Effector CD4-positive, alpha-beta T cell (primary cell): Measurements from ENCODE around the gene UBE2G2.

Experiments used
- DNase-seq: peaks from one replicate; pipeline ENCODE4 v3.0.0-alpha.2; 2020

Gene UBE2G2

GRCh38 chr21:44723177-44724131 is 78.2 kb downstream of the UBE2G2 start:
- no peak for DNase-seq

DNA sequence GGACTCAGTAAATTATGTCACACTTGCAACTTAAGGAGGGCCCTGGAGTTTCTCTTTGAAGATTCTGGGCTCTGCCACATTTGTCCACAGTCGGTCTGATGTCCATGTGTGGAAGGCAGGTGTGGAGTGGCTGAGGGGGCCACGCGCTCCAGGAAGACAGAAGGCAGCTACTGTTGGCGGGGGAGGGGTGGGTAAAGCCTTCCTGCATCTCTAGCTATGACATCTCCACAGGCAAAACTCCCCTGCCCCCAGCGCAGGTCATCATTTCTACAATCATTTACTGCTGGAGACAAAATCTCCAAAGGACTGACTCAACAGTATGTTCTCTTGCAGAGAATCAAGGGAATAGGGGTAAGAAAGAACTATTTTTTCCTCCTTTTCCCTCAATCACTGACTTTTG is 78.9 kb downstream of the UBE2G2 start:
- DNase-seq, result no peak

- DNase-seq, result no peak
These were observed 81.5 kb downstream of the UBE2G2 start for GRCh38 chr21:44720170-44720569.
